WTC11 (cell line): Measurements from ENCODE around the gene MYLK4. TPM values are rescaled to one million over a fixed set of nuclear protein-coding genes. Genes with fewer than 3 reads are reported as not detected.

ENCODE experiments used
- ATAC-seq: fragments of 200-7000 bp; cut with Tn5 transposase; 2 replicates; pipeline ENCODE4 v1.10.0; 2021; ENCODE audit warnings: mild to moderate bottlenecking, moderate library complexity
- CTCF ChIA-PET: fragments of 300-600 bp; sonication (Branson Sonifier 250); formaldehyde crosslinking; loops from one replicate; lab custom pipeline; 2021; ENCODE audit warnings: antibody characterized with exemption; lab: Charles Lee
- POLR2A ChIA-PET: fragments of 350-600 bp; sonication (Branson Sonifier 250); formaldehyde crosslinking; loops from one replicate; lab custom pipeline; 2021; ENCODE audit warnings: antibody characterized with exemption; lab: Charles Lee
- DNase-seq: peaks from one replicate; pipeline ENCODE4 v3.0.0; 2021; ENCODE audit warnings: low spot score
- H3K27ac Mint-ChIP-seq: 2 replicates; pipeline ENCODE4 v1.8.0; 2021; ENCODE audit warnings: mixed read lengths
- H3K27me3 Mint-ChIP-seq: 2 replicates; pipeline ENCODE4 v1.8.0; 2021; ENCODE audit warnings: low read depth, mild to moderate bottlenecking, moderate library complexity, mixed read lengths
- H3K36me3 Mint-ChIP-seq: 2 replicates; pipeline ENCODE4 v1.8.0; 2021; ENCODE audit warnings: mixed read lengths
- H3K4me1 Mint-ChIP-seq: 2 replicates; pipeline ENCODE4 v1.8.0; 2022; ENCODE audit warnings: mixed read lengths
- H3K4me3 Mint-ChIP-seq: 2 replicates; pipeline ENCODE4 v1.8.0; 2021; ENCODE audit warnings: mild to moderate bottlenecking, moderate library complexity, mixed read lengths
- H3K9me3 Mint-ChIP-seq: 2 replicates; pipeline ENCODE4 v1.8.0; 2021; ENCODE audit warnings: mixed read lengths
- AFF4 ChIP-seq: sonication (generic); formaldehyde crosslinking; IDR thresholded peaks from 2 replicates; pipeline ENCODE4 v1.8.1; 2023; ENCODE audit warnings: mild to moderate bottlenecking, missing genetic modification reagents, borderline replicate concordance
- ARID4B ChIP-seq: sonication (generic); formaldehyde crosslinking; IDR thresholded peaks from 2 replicates; pipeline ENCODE4 v1.8.0; 2023; ENCODE audit warnings: missing genetic modification reagents, mild to moderate bottlenecking, borderline replicate concordance
- ATF3 ChIP-seq: sonication (generic); formaldehyde crosslinking; conservative IDR thresholded peaks from 2 replicates; pipeline ENCODE4 v1.8.1; 2022; ENCODE audit warnings: mild to moderate bottlenecking, missing genetic modification reagents
- E2F4 ChIP-seq: sonication (generic); formaldehyde crosslinking; IDR thresholded peaks from 2 replicates; pipeline ENCODE4 v1.8.1; 2022; ENCODE audit warnings: low read depth, mild to moderate bottlenecking, moderate library complexity, missing genetic modification reagents, borderline replicate concordance
- E2F5 ChIP-seq: sonication (generic); formaldehyde crosslinking; IDR thresholded peaks from 2 replicates; pipeline ENCODE4 v1.8.1; 2022; ENCODE audit warnings: mild to moderate bottlenecking, moderate library complexity, missing genetic modification reagents
- FOXK1 ChIP-seq: sonication (generic); formaldehyde crosslinking; IDR thresholded peaks from 2 replicates; pipeline ENCODE4 v1.8.0; 2022; ENCODE audit warnings: mild to moderate bottlenecking, moderate library complexity, missing genetic modification reagents
- GTF2I ChIP-seq: fragments of 250-450 bp; sonication (Bioruptor Pico); conservative IDR thresholded peaks from 2 replicates; pipeline ENCODE4 v1.4.0; 2021; ENCODE audit warnings: mild to moderate bottlenecking
- KAT7 ChIP-seq: sonication (generic); formaldehyde crosslinking; IDR thresholded peaks from 2 replicates; pipeline ENCODE4 v1.8.1; 2023; ENCODE audit warnings: missing genetic modification reagents, mild to moderate bottlenecking, borderline replicate concordance
- MLX ChIP-seq: sonication (generic); formaldehyde crosslinking; IDR thresholded peaks from 2 replicates; pipeline ENCODE4 v1.8.1; 2023; ENCODE audit warnings: mild to moderate bottlenecking, missing genetic modification reagents, moderate library complexity
- MYBL2 ChIP-seq: sonication (generic); formaldehyde crosslinking; IDR thresholded peaks from 2 replicates; pipeline ENCODE4 v1.8.1; 2023; ENCODE audit warnings: mild to moderate bottlenecking, moderate library complexity, missing genetic modification reagents
- NR1H2 ChIP-seq: sonication (generic); formaldehyde crosslinking; IDR thresholded peaks from 2 replicates; pipeline ENCODE4 v1.9.0; 2021; ENCODE audit warnings: mild to moderate bottlenecking, moderate library complexity, missing genetic modification reagents
- TEAD1 ChIP-seq: sonication (generic); formaldehyde crosslinking; IDR thresholded peaks from 2 replicates; pipeline ENCODE4 v1.8.0; 2022; ENCODE audit warnings: mild to moderate bottlenecking, missing genetic modification reagents
- USF1 ChIP-seq: sonication (generic); formaldehyde crosslinking; IDR thresholded peaks from 2 replicates; pipeline ENCODE4 v1.8.0; 2022; ENCODE audit warnings: mild to moderate bottlenecking, missing genetic modification reagents
- ZBTB21 ChIP-seq: sonication (generic); formaldehyde crosslinking; IDR thresholded peaks from 2 replicates; pipeline ENCODE4 v1.8.1; 2023; ENCODE audit warnings: mild to moderate bottlenecking, missing genetic modification reagents, borderline replicate concordance
- ZMAT4 ChIP-seq: fragments of 250-450 bp; sonication (Bioruptor Pico); IDR thresholded peaks from 2 replicates; pipeline ENCODE4 v1.9.0; 2021; ENCODE audit warnings: mild to moderate bottlenecking
- ZNF425 ChIP-seq: fragments of 250-450 bp; sonication (Bioruptor Pico); conservative IDR thresholded peaks from 2 replicates; pipeline ENCODE4 v1.9.0; 2021; ENCODE audit warnings: mild to moderate bottlenecking
- ZSCAN18 ChIP-seq: fragments of 250-450 bp; sonication (Bioruptor Pico); IDR thresholded peaks from 2 replicates; pipeline ENCODE4 v2.1.2; 2022; ENCODE audit warnings: mild to moderate bottlenecking, moderate library complexity
- total RNA-seq: library from RNA; stranded (reverse); gene quantifications from 3 replicates; pipeline ENCODE4 v1.2.3, GENCODE V29; 2021

The MYLK4 gene
- total RNA-seq, 1 experiment from 2014 or later, result 0.13 TPM

GRCh38 chr6:2665146-2666070 lies 85.3 kb downstream of the MYLK4 start (continued):
- TF ChIP-seq AFF4 (CRISPR knock-in tag) (no peak), FOXK1 (CRISPR knock-in tag) (no peak), ZBTB21 (CRISPR knock-in tag) (no peak), NR1H2 (CRISPR knock-in tag) (no peak)

- ATAC-seq, result no peak
- CTCF ChIA-PET, result no interaction called here
- no peak for TF ChIP-seq E2F4 (CRISPR knock-in tag)
- TF ChIP-seq ARID4B, result no peak
- no peak for TF ChIP-seq MYBL2 (CRISPR knock-in tag)
- no peak for TF ChIP-seq TEAD1 (CRISPR knock-in tag)
- no peak for TF ChIP-seq KAT7 (CRISPR knock-in tag)
- no peak for TF ChIP-seq GTF2I (CRISPR knock-in tag)
- TF ChIP-seq USF1, result no peak
- TF ChIP-seq E2F5 (CRISPR knock-in tag), result no peak
- TF ChIP-seq ZNF425 (CRISPR knock-in tag), result no peak
- no peak for TF ChIP-seq ATF3 (CRISPR knock-in tag)
- TF ChIP-seq MLX (CRISPR knock-in tag), result no peak
- TF ChIP-seq FOXK1 (CRISPR knock-in tag), result no peak
- TF ChIP-seq ZMAT4 (CRISPR knock-in tag), result no peak
- no peak for TF ChIP-seq ZSCAN18 (CRISPR knock-in tag)
Measured at GRCh38 chr6:2663123-2663522, 87.6 kb downstream of the MYLK4 start.

More at GRCh38 chr6:2663123-2663522, 87.6 kb downstream of the MYLK4 start:
- Mint-ChIP-seq H3K27me3 (no peaks in the 10 kb centered on the region; the same call in 1 of the 2 replicates), H3K27ac (no peak overlapping the region), H3K4me1 (peaks cover 39% of the 10 kb centered on the region), H3K4me3 (no peak overlapping the region), H3K36me3 (peaks cover 6% of the 10 kb centered on the region), H3K9me3 (peaks cover 17% of the 10 kb centered on the region)
- no peak for DNase-seq
- POLR2A ChIA-PET, result no interaction called here
